HG03432 (cell line): ENCODE data around the gene PYROXD2.

Experiments used
- ATAC-seq: cut with Tn5 transposase; IDR thresholded peaks from one replicate; pipeline ENCODE4 v1.9.1; 2021; ENCODE audit warnings: mild to moderate bottlenecking, moderate library complexity; ENCODE audit not compliant: unreplicated experiment

The PYROXD2 gene

GRCh38 chr10:98340261-98340939, 74.6 kb downstream of the PYROXD2 start:
- ATAC-seq = peak; percentile 46

DNA sequence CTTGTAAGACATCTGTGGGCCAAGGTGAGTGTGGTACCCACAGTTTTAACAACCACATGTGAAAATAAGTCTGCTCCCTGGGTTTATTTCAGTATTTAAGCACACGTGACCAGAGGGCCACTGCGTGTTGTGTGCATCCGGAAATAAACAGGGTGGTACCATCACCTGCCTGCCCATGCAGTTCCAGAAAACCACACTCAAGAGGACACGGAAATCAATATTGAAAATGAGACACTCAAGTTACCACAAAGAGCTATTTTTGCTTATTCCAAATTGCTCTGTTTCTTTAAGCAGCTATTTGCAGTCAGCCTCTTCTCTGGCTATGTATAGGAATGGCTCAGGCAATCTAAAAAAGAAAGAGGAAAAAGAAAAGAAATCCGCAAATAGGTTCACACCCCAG, 75.2 kb downstream of the PYROXD2 start:
- peak; percentile 87 for ATAC-seq

DNA sequence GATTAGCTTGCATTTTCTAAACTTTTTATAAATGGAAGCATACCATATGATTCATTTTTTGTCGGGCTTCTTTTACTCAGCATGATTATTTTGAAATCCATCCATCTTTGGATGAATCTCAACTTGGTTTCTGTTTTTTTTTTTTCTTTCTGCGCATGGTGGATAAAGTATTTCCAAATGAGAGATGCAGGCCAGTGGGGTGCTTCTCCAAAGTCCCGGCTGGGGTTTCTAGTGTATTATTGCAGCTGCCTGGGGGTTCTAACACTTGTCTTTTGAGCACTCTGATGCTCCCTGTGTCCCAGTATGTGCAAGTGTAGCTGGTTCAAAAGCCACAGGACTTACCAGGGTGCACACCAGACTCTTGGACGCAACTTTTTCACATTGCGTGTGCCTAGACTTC, 76.1 kb downstream of the PYROXD2 start:
- ATAC-seq = no peak

- no peak for ATAC-seq
These were observed 76.7 kb downstream of the PYROXD2 start for GRCh38 chr10:98338318-98338717.

GRCh38 chr10:98337484-98337883, 77.5 kb downstream of the PYROXD2 start:
- ATAC-seq = no peak
